H4 (cell line): ENCODE measurements around the gene SIGLEC12. TPM values are rescaled to one million over a fixed set of nuclear protein-coding genes. Genes with fewer than 3 reads are reported as not detected.
A peak's percentile ranks its signal among the peaks of the same experiment; 100 is the strongest.
"Not testable (repeated sequence)": the region's sequence is repeated elsewhere in the genome, so short reads cannot be mapped to it uniquely, and the experiment has no call there.

Source experiments
- DNase-seq: peaks from one replicate; pipeline ENCODE4 v3.0.0-alpha.2; 2015; ENCODE audit warnings: low spot score
- total RNA-seq: library from RNA; depleted of rRNA; stranded (reverse); fragments of >200 nt; shearing (Covaris generic); gene quantifications from 2 replicates; pipeline ENCODE4 v1.2.3, GENCODE V29; 2014

Gene SIGLEC12
- total RNA-seq, 1 experiment from 2014 or later = not detected

- peak; percentile 4 for DNase-seq
Measured at GRCh38 chr19:51524666-51525264, 23.2 kb upstream of the SIGLEC12 start.

- DNase-seq = no peak
Measured at GRCh38 chr19:51521781-51522180, 20.2 kb upstream of the SIGLEC12 start.

GRCh38 chr19:51521357-51521756, 19.8 kb upstream of the SIGLEC12 start:
- DNase-seq = no peak

- peak; percentile 3 for DNase-seq
Measured at GRCh38 chr19:51520728-51521127, 19.1 kb upstream of the SIGLEC12 start.

GRCh38 chr19:51514866-51515481, 13.4 kb upstream of the SIGLEC12 start:
- DNase-seq = peak; percentile 48

GRCh38 chr19:51513968-51514367, 12.4 kb upstream of the SIGLEC12 start:
- DNase-seq = no peak

GRCh38 chr19:51511353-51511752, 9.8 kb upstream of the SIGLEC12 start:
- DNase-seq = peak; percentile 28

- DNase-seq = no peak
Measured at GRCh38 chr19:51509823-51510660, 8.4 kb upstream of the SIGLEC12 start.

GRCh38 chr19:51508059-51508733, 6.6 kb upstream of the SIGLEC12 start:
- no peak for DNase-seq

GRCh38 chr19:51507640-51508058, 6.0 kb upstream of the SIGLEC12 start:
- DNase-seq = no peak

- DNase-seq = no peak
Measured at GRCh38 chr19:51507192-51507591, 5.6 kb upstream of the SIGLEC12 start.

- DNase-seq = no peak
Measured at GRCh38 chr19:51505904-51506303, 4.3 kb upstream of the SIGLEC12 start.

GRCh38 chr19:51503896-51504295, 2.3 kb upstream of the SIGLEC12 start:
- no peak for DNase-seq

- no peak for DNase-seq
Measured at GRCh38 chr19:51503286-51503817, 1.8 kb upstream of the SIGLEC12 start.

- DNase-seq = not testable (repeated sequence)
Measured at GRCh38 chr19:51500931-51501330, 669 bp downstream of the SIGLEC12 start.

- no peak for DNase-seq
Measured at GRCh38 chr19:51497666-51498065, 3.9 kb downstream of the SIGLEC12 start.

- no peak for DNase-seq
Measured at GRCh38 chr19:51493776-51494175, 7.8 kb downstream of the SIGLEC12 start.

GRCh38 chr19:51491586-51491985, 10.0 kb downstream of the SIGLEC12 start:
- no peak for DNase-seq

GRCh38 chr19:51490676-51491075, 10.9 kb downstream of the SIGLEC12 start:
- no peak for DNase-seq

- DNase-seq = no peak
Measured at GRCh38 chr19:51489113-51489512, 12.5 kb downstream of the SIGLEC12 start.

GRCh38 chr19:51488491-51488890, 13.1 kb downstream of the SIGLEC12 start:
- DNase-seq = no peak
